Choroid plexus epithelial cell (primary cell): ENCODE measurements around the gene LMAN1L.
A peak's percentile ranks its signal among the peaks of the same experiment; 100 is the strongest.

Source experiments
- DNase-seq: peaks from one replicate; pipeline ENCODE4 v3.0.0-alpha.2; 2010; ENCODE audit warnings: low read depth
- H3K4me3 ChIP-seq: 2 replicates; pipeline ENCODE4 v1.5.1; 2011; ENCODE audit warnings: low read depth, mild to moderate bottlenecking, control low read depth, low read length, moderate library complexity
- TF ChIP-seq, protein P1 (sequence below): conservative IDR thresholded peaks from 2 replicates; pipeline ENCODE4 v1.5.1; 2011; ENCODE audit warnings: low read depth, mild to moderate bottlenecking, control low read depth, inconsistent platforms, low read length, moderate library complexity

The LMAN1L gene

DNA sequence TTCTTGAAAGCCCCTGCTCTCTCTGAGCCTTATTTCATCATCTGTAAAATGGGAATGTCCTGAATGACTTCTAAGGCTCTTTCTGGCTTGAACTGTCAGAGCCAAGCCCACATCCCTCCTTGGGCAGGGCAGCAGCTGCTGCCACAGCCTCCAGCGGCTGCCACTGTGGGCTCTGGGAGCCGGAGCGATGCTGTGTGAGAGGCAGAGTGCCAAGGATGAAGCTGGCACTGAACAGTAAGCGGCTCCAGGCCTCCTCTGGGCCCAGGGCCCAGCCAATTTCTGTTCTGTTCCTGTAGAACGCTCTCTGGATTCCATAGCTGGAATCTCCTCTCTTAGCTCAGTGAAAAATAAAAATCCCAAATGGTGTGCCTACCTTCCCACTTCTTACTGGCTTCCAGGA is 18.2 kb downstream of the LMAN1L start:
- H3K4me3 ChIP-seq: no peak overlapping the region
- DNase-seq: no peak
- TF ChIP-seq, protein P1, sequence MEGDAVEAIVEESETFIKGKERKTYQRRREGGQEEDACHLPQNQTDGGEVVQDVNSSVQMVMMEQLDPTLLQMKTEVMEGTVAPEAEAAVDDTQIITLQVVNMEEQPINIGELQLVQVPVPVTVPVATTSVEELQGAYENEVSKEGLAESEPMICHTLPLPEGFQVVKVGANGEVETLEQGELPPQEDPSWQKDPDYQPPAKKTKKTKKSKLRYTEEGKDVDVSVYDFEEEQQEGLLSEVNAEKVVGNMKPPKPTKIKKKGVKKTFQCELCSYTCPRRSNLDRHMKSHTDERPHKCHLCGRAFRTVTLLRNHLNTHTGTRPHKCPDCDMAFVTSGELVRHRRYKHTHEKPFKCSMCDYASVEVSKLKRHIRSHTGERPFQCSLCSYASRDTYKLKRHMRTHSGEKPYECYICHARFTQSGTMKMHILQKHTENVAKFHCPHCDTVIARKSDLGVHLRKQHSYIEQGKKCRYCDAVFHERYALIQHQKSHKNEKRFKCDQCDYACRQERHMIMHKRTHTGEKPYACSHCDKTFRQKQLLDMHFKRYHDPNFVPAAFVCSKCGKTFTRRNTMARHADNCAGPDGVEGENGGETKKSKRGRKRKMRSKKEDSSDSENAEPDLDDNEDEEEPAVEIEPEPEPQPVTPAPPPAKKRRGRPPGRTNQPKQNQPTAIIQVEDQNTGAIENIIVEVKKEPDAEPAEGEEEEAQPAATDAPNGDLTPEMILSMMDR: no peak

DNA sequence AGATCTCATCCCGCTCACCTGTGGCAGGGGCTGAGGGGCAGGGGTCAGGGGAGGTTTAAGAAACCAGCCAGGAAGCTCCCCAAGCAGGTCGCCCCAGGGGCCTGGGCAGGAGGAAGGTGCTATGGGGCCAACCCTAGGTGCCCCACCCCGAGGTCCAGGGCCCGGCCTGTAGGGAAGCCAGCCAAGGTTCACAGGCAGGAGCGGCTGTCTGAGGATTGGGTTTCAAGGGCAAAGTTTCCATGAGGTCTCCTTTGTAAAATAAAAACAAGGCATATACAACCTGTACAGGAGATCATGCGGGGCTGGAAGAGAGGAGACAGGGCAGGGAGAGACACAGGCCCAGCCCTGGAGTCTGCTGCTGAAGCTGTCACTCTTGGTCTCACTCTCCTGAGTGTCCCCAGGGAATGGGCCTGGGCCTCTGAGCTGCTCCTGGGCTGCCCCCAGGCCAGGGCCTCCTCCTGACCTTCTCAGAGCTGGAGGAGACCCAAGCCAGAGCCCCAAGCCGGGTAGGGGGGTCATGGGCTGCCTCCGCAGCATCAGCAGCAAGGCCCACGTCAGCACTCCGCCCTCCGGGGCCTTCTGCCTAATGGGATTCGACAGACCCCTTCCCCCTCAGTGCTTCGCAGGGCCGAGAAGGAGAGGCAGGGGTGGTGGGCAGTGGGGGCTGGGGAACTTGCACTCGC is 19.3 kb downstream of the LMAN1L start:
- no peak overlapping the region for H3K4me3 ChIP-seq
- DNase-seq: no peak
- TF ChIP-seq, protein P1: no peak

DNA sequence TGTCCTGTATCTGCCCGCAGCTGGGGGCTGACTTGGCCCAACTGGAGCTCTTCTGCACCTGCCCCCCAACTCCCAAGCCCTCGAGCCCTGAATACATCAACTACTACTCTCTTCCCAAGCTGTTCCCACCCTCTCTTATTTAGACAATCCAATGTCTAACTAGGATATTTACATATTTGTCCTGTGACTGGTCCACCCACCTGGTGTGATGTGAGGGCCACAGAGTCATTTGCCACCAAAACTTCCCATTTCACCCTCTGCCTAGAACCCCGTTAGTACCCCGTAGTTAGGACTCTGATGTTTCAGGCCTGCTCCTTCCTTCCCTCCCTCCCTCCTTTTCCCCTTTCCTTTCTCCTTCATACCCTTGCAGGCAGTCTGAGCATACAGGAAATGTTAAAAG is 20.2 kb downstream of the LMAN1L start:
- H3K4me3 ChIP-seq: no peak overlapping the region
- TF ChIP-seq, protein P1: no peak
- DNase-seq: no peak

DNA sequence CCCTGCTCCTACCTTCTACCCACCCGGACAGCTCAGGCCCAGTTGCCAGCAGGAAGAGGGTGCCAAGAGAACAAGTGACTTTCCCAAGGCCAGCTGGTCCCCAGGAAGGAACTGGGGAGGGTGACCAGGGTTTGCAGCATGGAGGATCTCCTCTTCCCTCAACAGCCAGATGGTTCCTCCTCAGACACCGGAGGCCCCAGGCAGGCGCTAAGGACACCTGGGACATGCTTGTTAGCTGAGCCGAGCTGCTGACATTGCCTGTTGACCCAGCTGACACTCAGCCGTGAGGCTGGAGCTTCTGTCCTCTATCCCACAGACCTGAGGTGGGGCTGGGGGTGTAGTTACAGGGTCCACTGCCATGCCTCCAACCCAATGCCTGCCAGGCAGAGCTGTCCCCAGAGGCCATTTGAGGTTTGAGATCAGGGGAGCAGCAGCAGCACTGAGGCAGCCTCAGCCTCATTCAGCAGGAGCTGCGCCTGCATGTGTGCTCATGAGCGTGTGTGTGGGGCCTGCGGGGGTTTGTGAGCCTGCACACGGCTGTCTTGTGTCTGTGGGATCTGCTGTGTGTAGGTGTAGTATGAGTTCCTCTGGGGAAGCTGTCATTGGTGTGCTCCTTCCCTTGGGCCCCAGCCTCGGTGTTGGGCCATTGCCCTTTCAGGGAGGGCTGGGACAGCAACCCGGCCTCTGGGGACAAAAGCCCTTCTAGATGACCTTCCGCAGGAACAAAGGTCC is 20.9 kb downstream of the LMAN1L start:
- TF ChIP-seq, protein P1: no peak
- no peak for DNase-seq
- H3K4me3 ChIP-seq: no peak overlapping the region

DNA sequence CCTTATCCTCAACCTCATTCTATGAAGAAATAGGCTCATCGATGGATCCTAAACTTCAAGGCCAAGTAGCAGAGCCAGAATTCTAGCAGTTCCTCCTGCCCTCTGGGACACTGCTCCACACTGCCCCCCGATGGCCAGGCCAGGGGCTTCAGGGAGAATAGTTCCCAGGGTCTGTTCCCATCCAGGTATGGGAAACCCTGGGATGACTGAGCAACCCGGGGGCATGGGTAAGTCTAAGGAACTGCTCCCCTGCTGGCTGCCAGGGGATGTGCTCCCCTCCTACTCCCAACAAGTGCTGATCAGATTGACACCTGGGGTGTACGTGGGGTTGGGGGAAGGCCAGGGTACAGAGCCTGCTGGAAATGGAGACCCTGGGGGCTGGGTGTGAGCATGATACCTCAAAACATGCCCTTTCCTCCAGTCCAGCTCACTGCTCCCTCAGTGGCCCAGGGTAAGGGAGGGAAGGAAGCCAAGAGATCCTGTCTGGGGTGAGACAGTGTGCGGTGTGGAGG is 22.7 kb downstream of the LMAN1L start:
- DNase-seq: peak; percentile 54
- no peak overlapping the region for H3K4me3 ChIP-seq
- TF ChIP-seq, protein P1: peak; percentile 89

DNA sequence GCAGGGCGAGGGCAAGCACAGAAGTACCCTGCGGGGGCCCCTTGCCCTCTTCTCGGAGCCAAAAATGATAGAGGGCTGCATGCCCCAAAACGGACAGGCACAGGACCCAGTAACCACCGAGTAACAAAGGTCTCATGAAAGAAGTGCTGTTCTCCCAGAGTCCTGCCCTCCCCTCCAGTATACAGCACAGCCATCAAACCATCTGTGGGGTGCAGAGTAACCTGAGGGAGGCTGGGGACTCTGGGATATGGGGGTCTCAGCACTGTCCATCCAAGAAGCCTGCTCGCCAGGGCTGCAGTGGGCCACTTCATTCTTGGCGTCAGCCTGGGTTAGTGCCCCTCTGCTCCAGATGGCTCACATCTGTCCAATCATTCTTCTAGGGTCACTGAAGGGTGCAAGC is 24.2 kb downstream of the LMAN1L start:
- DNase-seq: no peak
- H3K4me3 ChIP-seq: no peak overlapping the region
- TF ChIP-seq, protein P1: no peak
